ENCODE measurements around the gene SYMPK.

The SYMPK gene

DNA sequence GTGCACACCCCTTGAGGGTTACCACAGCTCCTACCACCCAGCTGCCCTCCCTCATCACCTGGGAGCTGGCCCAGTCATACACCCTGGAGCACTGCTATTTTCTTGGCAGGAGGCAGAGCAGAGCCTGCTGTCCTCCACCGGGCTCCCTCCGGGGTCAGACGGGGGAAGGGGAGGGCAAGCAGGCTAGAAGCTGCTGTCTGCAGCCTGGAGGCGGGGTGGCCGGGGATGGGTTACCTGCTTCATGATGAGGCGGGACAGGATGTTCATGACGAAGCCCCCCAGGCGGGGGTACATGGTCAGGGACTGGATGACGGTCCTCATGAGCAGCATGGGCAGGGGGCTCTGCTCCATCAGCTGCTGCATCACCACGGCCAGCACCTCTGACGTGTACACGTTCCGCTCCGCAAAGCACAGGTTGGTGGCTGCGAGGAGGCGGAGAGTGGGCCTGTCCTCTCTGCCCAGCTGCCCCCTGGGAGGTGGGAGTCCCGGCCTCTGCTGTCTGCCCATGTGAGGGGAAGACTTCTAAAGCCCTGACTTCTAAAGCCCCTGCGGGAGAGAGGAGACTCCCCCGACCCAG is 45.1 kb downstream of the SYMPK start:
- no peak for DNase-seq (ENCODE audit: low read depth)
- H3K4me3 ChIP-seq (ENCODE audit: low read depth, low read length) = no peak overlapping the region
- TF ChIP-seq CTCF (IDR thresholded peaks at IDR 0.05; ENCODE audit: control insufficient read depth, extremely low read depth, insufficient read depth) = no peak

GRCh38 chr19:45817010-45817724 is 45.8 kb downstream of the SYMPK start:
- H3K4me3 ChIP-seq (ENCODE audit: low read depth, low read length) = no peak overlapping the region
- peak; percentile 69 for TF ChIP-seq CTCF (IDR thresholded peaks at IDR 0.05; ENCODE audit: control insufficient read depth, extremely low read depth, insufficient read depth)
- DNase-seq (ENCODE audit: low read depth) = peak; percentile 58

- DNase-seq (ENCODE audit: low read depth) = no peak
- no peak overlapping the region for H3K4me3 ChIP-seq (ENCODE audit: low read depth, low read length)
- no peak for TF ChIP-seq CTCF (IDR thresholded peaks at IDR 0.05; ENCODE audit: control insufficient read depth, extremely low read depth, insufficient read depth)
Observed at GRCh38 chr19:45816236-45817009, 46.5 kb downstream of the SYMPK start.

DNA sequence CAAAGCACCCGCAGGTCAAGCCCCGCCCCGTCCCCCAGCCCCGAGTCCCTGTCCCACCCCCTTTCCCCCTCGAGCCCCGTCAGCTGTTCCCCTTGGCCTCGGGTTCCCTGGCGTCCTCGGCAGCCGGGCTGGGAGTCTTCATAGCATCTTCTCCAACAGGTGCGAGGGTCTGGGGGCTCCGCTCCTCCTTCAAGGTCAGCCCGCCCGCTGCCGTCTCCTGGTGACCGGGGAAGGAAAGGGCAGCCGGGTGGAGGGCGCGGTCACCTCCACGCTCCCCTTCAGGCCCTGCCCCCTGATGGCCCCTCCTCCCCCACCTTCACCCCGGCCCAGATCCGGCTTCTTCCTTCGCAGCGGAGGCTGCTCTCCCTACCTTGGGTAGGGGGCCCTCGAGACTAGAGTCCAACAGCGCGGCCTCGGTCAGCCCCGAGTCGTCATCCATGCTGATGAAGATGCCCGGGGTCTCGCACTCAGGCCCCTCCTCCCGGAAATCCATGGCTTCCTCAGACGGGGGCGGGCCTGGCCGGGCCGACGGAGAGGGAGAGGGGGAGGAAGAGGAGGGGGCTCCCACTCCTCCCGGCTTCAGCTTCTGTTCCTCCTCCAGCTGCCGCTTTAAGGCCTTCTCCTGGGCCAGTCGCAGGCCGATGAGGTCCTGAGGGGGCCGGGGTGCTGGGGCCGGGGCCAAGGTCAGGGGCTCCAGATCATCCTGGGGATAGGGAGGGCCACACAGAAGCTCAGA is 47.3 kb downstream of the SYMPK start:
- TF ChIP-seq CTCF (IDR thresholded peaks at IDR 0.05; ENCODE audit: control insufficient read depth, extremely low read depth, insufficient read depth) = no peak

DNA sequence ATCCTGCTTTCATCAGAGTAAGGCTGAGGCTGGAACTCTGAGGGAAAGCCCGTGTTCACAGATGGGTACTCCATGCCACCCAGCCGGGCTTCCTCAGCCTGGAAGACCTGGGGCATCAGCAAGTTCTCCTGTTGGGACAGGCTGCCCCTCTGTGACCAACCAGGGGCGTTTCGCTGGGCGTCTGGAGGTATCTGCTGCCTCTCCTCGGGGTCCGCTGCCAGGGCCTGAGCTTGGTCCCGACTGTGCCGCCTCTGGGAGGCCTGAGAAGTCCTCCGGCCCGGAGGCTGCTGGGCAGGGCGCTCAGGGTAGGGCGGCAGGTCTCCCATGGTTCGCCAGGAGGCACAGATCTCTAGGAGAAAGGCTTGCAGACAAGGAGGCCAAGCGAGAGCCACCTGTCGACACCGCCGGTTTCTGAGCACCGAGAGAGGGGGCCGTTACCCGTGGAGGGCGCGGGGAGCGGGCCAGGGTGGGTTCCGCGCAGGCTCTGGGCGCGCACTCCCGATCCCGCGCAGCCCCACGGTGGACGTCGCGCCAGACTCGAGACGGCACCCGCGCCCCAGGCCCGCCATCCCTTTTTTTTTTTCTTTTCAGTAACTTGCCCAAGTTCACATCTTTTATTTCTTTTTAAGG is 48.0 kb downstream of the SYMPK start, which contains the start of gene RSPH6A:
TSS of gene RSPH6A (minus strand) at position 458 of the 630 bp plus-strand sequence. CDS start at position 326, 132 bp downstream.
- no peak within 1 kb of the TSS for H3K4me3 ChIP-seq (ENCODE audit: low read depth, low read length)
- TF ChIP-seq CTCF (IDR thresholded peaks at IDR 0.05; ENCODE audit: control insufficient read depth, extremely low read depth, insufficient read depth) = no peak
- no peak for DNase-seq (ENCODE audit: low read depth)

More for the DNA sequence above, 47.3 kb downstream of the SYMPK start:
- DNase-seq (ENCODE audit: low read depth) = no peak
- H3K4me3 ChIP-seq (ENCODE audit: low read depth, low read length) = no peak overlapping the region

DNA sequence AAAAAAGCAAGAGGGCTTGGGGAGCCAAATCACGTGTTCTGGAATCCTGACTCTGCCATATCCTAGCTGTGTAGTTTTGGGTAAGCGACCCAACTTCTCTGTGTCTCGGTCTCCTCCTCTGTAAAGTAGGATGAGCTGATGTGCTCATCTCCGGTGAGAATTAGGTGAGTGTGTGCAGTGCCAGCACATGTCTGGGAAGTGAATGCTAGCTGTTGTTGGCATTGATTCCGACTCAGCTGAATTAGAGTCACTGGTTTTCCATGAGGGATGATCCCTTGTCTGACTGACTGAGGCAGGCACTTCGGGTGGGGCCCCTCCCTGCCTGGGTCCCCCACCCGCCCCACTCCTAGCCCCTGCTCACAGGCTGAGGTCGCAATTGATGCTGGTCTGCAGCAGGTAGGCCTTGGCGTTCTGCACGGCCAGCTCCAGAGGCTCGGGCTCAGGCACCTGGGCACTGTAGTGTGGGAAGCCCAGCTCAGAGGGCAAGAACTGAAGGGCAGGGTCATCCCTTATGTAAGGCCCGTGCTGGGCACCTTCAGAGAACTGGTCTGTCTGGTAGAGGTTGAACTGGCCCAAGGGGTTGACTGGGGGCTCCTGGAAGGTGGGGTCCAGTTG is 48.7 kb downstream of the SYMPK start:
- no peak overlapping the region for H3K4me3 ChIP-seq (ENCODE audit: low read depth, low read length)
- no peak for DNase-seq (ENCODE audit: low read depth)
- TF ChIP-seq CTCF (IDR thresholded peaks at IDR 0.05; ENCODE audit: control insufficient read depth, extremely low read depth, insufficient read depth) = no peak
